Body of pancreas (tissue), 4 donors: ENCODE results near the gene GPR155. TPM values are rescaled to one million over a fixed set of nuclear protein-coding genes. Genes with fewer than 3 reads are reported as not detected.
"Not testable (repeated sequence)": the region's sequence is repeated elsewhere in the genome, so short reads cannot be mapped to it uniquely, and the experiment has no call there.

Experiments
- ATAC-seq: fragments of 150-250 bp; one replicate; pipeline ENCODE4 v1.9.1; 2016
- DNase-seq, 4 donors: peaks; one replicate each; pipeline ENCODE4 v3.0.0-alpha.2; 2019
- H3K27ac ChIP-seq, 4 donors: fragments of 200-600 bp; sonication (generic); 1 replicate in 3 of 4; 2 replicates in 1 of 4; pipeline versions ENCODE4 v1.5.1 to v1.6.1; 2016 to 2019; ENCODE audit warnings: mild to moderate bottlenecking in 1 of 4, mixed read lengths in 1 of 4, moderate library complexity in 1 of 4
- H3K27me3 ChIP-seq, 2 donors: fragments of 200-600 bp; sonication (generic); one replicate each; pipeline ENCODE4 v1.6.0; 2016; ENCODE audit warnings: mild to moderate bottlenecking in 1 of 2
- H3K36me3 ChIP-seq, 2 donors: fragments of 200-600 bp; sonication (generic); replicated peaks in 1 of 2; 2 replicates each; pipeline ENCODE4 v1.5.1; 2016; ENCODE audit warnings: low read depth in 2 of 2; ENCODE audit not compliant: insufficient read depth in 1 of 2
- H3K4me1 ChIP-seq: fragments of 200-600 bp; sonication (generic); one replicate; pipeline ENCODE4 v1.6.0; 2016
- H3K4me3 ChIP-seq, 2 donors: fragments of 200-600 bp; sonication (generic); 1 replicate in 1 of 2; 2 replicates in 1 of 2; pipeline ENCODE4 v1.5.1; 2016 to 2019
- H3K9me3 ChIP-seq, 3 donors: fragments of 200-600 bp; sonication (generic); 1 replicate in 2 of 3; 2 replicates in 1 of 3; pipeline ENCODE4 v1.5.1; 2016
- POLR2A ChIP-seq, 3 donors: fragments of 450-650 bp; IDR thresholded peaks; one replicate each; pipeline ENCODE4 v1.6.1; 2016; ENCODE audit warnings: antibody characterized with exemption in 3 of 3, mild to moderate bottlenecking in 2 of 3
- WGBS, 2 donors: methylation state at CpG; one replicate each; pipeline ENCODE4 v1.1.5; 2017; 5-methylcytosine and 5-hydroxymethylcytosine counted together
- intact Hi-C: fragments of 100-400 bp; cut with DNase I; formaldehyde crosslinking; loops from one replicate; pipeline ENCODE4 v1.15.1; 2023
- total RNA-seq, 2 donors: library from RNA; depleted of rRNA; stranded (reverse); fragments of >200 nt; gene quantifications; one replicate each; pipeline ENCODE4 v1.1.0, GENCODE V29; 2016
- TF ChIP-seq, protein P1 (sequence below), 7 experiments: fragments of 450-650 bp in 4 of 7; fragments of 200-600 bp in 3 of 7; sonication (generic) in 3 of 7; IDR thresholded peaks; one replicate each; pipeline ENCODE4 v1.5.1; 2016 to 2019; ENCODE audit warnings: antibody characterized with exemption in 7 of 7

Gene GPR155
- total RNA-seq, 2 donors from 2014 or later, result 4.6 to 8.6 TPM

GRCh38 chr2:174436351-174436750 is 50.5 kb downstream of the GPR155 start:
- no peaks in the 10 kb centered on the region for H3K36me3 ChIP-seq
- no peaks in the 10 kb centered on the region for H3K9me3 ChIP-seq
- TF ChIP-seq POLR2A (IDR thresholded peaks at IDR 0.05), result no peak
- TF ChIP-seq, protein P1, sequence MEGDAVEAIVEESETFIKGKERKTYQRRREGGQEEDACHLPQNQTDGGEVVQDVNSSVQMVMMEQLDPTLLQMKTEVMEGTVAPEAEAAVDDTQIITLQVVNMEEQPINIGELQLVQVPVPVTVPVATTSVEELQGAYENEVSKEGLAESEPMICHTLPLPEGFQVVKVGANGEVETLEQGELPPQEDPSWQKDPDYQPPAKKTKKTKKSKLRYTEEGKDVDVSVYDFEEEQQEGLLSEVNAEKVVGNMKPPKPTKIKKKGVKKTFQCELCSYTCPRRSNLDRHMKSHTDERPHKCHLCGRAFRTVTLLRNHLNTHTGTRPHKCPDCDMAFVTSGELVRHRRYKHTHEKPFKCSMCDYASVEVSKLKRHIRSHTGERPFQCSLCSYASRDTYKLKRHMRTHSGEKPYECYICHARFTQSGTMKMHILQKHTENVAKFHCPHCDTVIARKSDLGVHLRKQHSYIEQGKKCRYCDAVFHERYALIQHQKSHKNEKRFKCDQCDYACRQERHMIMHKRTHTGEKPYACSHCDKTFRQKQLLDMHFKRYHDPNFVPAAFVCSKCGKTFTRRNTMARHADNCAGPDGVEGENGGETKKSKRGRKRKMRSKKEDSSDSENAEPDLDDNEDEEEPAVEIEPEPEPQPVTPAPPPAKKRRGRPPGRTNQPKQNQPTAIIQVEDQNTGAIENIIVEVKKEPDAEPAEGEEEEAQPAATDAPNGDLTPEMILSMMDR (IDR thresholded peaks at IDR 0.05), result no peak
- H3K4me3 ChIP-seq, result no peak overlapping the region
- no peak overlapping the region for H3K27ac ChIP-seq
- DNase-seq (no peak), ATAC-seq (no peak)
- intact Hi-C loops, result no loop called here
- no peaks in the 10 kb centered on the region for H3K4me1 ChIP-seq
- H3K27me3 ChIP-seq, result no peaks in the 10 kb centered on the region

DNA sequence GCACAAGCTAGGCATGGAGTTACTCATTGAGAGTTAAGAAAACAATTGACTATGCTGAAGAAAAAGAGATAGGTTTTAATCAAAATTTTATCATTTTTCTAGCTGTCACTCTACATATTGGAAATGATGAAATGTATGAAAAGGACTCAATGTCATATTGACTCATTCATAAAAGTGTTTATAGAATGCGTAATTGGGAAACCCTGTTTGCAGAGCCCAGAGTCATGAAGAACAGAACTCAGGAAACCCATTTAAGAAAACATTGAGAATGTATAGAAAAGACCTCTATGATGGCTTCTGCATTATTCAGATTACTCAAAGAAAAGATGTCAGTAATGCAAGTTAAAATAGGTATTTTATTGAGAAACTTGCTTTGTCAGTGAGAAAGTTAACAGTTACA is 54.9 kb downstream of the GPR155 start:
- 97% methylated on average over 1 of the region's 1 CpG for WGBS, 2 donors

GRCh38 chr2:174430066-174430465 is 56.8 kb downstream of the GPR155 start:
- TF ChIP-seq, protein P1 (IDR thresholded peaks at IDR 0.05), result no peak
- TF ChIP-seq POLR2A (IDR thresholded peaks at IDR 0.05), result no peak
- Histone ChIP-seq H3K9me3 (no peaks in the 10 kb centered on the region), H3K4me3 (no peak overlapping the region), H3K36me3 (no peaks in the 10 kb centered on the region), H3K4me1 (peaks cover 16% of the 10 kb centered on the region), H3K27me3 (no peaks in the 10 kb centered on the region), H3K27ac (no peak overlapping the region)
- intact Hi-C loops, result no loop called here
- DNase-seq, result no peak
- ATAC-seq, result no peak
- 96 to 98% methylated on average over 2 of the region's 2 CpGs for WGBS, 2 donors

More for the DNA sequence above, 54.9 kb downstream of the GPR155 start:
- no peak overlapping the region for H3K4me3 ChIP-seq
- TF ChIP-seq POLR2A (IDR thresholded peaks at IDR 0.05), result no peak
- TF ChIP-seq, protein P1 (IDR thresholded peaks at IDR 0.05), result no peak
- no peak overlapping the region for H3K27ac ChIP-seq
- no peak for ATAC-seq
- H3K4me1 ChIP-seq, result peaks cover 16% of the 10 kb centered on the region
- no peaks in the 10 kb centered on the region for H3K27me3 ChIP-seq
- DNase-seq, result no peak
- intact Hi-C loops, result no loop called here
- H3K9me3 ChIP-seq, result no peaks in the 10 kb centered on the region
- H3K36me3 ChIP-seq, result no peaks in the 10 kb centered on the region

DNA sequence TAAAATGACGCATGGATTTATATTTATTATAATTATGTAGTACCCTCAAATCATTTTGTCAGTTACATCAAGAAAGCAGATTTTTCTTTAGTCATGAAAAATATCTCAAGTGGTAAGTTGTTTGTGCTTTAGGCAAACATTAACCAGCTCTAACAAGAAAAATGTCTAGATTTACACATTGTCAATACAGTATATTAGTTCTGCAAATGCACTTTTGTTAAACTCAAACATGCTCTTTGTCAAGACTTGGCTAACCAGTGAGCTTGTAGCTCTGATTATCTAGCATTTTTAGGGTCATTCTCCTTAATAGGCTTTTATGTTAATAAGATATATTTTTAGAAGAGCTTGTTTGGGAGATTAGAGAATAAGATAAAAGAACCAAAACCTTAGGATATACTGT is 58.6 kb downstream of the GPR155 start:
- peaks cover 16% of the 10 kb centered on the region for H3K4me1 ChIP-seq
- no peak overlapping the region for H3K4me3 ChIP-seq
- DNase-seq (no peak), ATAC-seq (no peak)
- WGBS, 2 donors, result 52 to 64% methylated on average over 1 of the region's 1 CpG
- H3K27ac ChIP-seq, result peak overlapping the region in 1 of 4 donors; percentile 32
- intact Hi-C loops, result no loop called here
- TF ChIP-seq POLR2A (IDR thresholded peaks at IDR 0.05), result no peak
- TF ChIP-seq, protein P1 (IDR thresholded peaks at IDR 0.05), result no peak
- H3K27me3 ChIP-seq, result no peaks in the 10 kb centered on the region
- no peaks in the 10 kb centered on the region for H3K9me3 ChIP-seq
- H3K36me3 ChIP-seq, result peaks cover 0 to 2% of the 10 kb centered on the region in 2 donors

DNA sequence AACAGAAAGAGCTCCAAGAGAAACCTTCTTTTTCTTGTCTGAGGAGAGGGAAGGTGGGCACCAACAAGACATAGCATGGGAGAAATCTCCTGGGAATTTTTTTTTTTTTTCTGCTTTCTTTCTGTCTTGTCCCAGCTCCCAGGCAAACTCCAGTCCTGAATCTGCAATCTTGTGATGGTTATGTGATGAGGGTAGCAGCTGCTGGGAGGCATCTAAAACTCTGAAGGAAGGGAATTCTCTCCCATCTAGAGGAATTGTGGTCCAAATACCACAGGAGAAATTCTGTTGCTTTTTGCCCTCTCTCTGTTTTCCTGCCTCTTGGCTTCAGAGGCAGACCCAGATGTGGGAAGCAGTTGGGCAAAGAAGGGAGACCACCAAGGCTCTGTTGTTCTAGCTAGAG is 74.6 kb downstream of the GPR155 start:
- TF ChIP-seq POLR2A (IDR thresholded peaks at IDR 0.05), result no peak
- no peaks in the 10 kb centered on the region for H3K4me1 ChIP-seq
- DNase-seq (no peak), ATAC-seq (no peak)
- H3K27me3 ChIP-seq, result no peaks in the 10 kb centered on the region
- no peaks in the 10 kb centered on the region for H3K36me3 ChIP-seq
- intact Hi-C loops, result no loop called here
- H3K27ac ChIP-seq, result no peak overlapping the region
- H3K4me3 ChIP-seq, result no peak overlapping the region
- no peaks in the 10 kb centered on the region for H3K9me3 ChIP-seq

DNA sequence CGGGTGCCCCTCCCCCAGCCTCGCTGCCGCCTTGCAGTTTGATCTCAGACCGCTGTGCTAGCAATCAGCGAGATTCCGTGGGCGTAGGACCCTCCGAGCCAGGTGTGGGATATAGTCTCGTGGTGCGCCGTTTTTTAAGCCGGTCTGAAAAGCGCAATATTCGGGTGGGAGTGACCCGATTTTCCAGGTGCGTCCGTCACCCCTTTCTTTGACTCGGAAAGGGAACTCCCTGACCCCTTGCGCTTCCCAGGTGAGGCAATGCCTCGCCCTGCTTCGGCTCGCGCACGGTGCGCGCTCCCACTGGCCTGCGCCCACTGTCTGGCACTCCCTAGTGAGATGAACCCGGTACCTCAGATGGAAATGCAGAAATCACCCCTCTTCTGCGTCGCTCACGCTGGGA is 76.8 kb downstream of the GPR155 start:
- H3K36me3 ChIP-seq, H3K27ac ChIP-seq, intact Hi-C loops, H3K9me3 ChIP-seq, DNase-seq, ATAC-seq, H3K4me1 ChIP-seq, H3K4me3 ChIP-seq, H3K27me3 ChIP-seq: not testable (repeated sequence)
- WGBS, 2 donors, result 74 to 79% methylated on average over 3 of the region's 31 CpGs
